K562 (cell line): ENCODE measurements around the gene ZBTB46. TPM values are rescaled to one million over a fixed set of nuclear protein-coding genes. Genes with fewer than 3 reads are reported as not detected.

ENCODE experiments used
- ATAC-seq: fragments of 200-7000 bp; cut with Tn5 transposase; 3 replicates; pipeline ENCODE4 v1.9.1; 2020; ENCODE audit warnings: moderate library complexity
- BruUV-seq: library from RNA; stranded (reverse); fragments of 400-500 nt; replicated peaks from 2 replicates; lab custom pipeline; 2021; lab: Mats Ljungman, UMichigan
- CTCF ChIA-PET: fragments of 300-600 bp; formaldehyde crosslinking; extraction: SDS; loops from one replicate; lab custom pipeline; 2021; ENCODE audit warnings: low intra/inter-chr PET ratio; lab: Yijun Ruan, JAX
- POLR2A ChIA-PET: fragments of 300-600, 350-650 bp; sonication (Branson Sonifier 250); formaldehyde crosslinking; extraction: SDS; loops from one replicate; lab custom pipeline; 2021; ENCODE audit warnings: antibody characterized with exemption, inconsistent platforms; lab: Yijun Ruan, JAX
- DNase-seq, 4 experiments: peaks; one replicate each; pipeline versions ENCODE4 v3.0.0 to v3.0.0-alpha.2; 2011 to 2018; ENCODE audit warnings: low spot score in 3 of 4, mixed read lengths in 3 of 4; ENCODE audit errors: extremely low read depth in 1 of 4
- FAIRE-seq: peaks from 2 replicates; lab custom pipeline; 2011; peaks lifted over from hg19 to GRCh38; lab: Jason Lieb, UNC
- H2AFZ ChIP-seq: 2 replicates; pipeline ENCODE4 v1.6.0; 2011; ENCODE audit warnings: low read depth, low read length, control low read depth, inconsistent platforms
- H3K27ac ChIP-seq: fragments of 200-600 bp; 3 replicates; pipeline ENCODE4 v1.8.0; 2011; ENCODE audit warnings: low read depth, mild to moderate bottlenecking, control low read depth, inconsistent platforms, low read length, moderate library complexity, mixed read lengths; ENCODE audit errors: extremely low read depth
- H3K27me3 ChIP-seq, 2 experiments: fragments of 300-600 bp in 1 of 2; 2 replicates in 1 of 2; 3 replicates in 1 of 2; pipeline versions ENCODE4 v1.6.0 to v1.8.0; 2011; ENCODE audit warnings: inconsistent platforms in 2 of 2, low read length in 2 of 2, mild to moderate bottlenecking in 1 of 2, mixed read lengths in 1 of 2, moderate library complexity in 1 of 2; ENCODE audit not compliant: control insufficient read depth in 2 of 2, insufficient read depth in 2 of 2
- H3K36me3 ChIP-seq: fragments of 300-600 bp; 3 replicates; pipeline ENCODE4 v1.8.0; 2011; ENCODE audit warnings: mild to moderate bottlenecking, low read length, inconsistent platforms; ENCODE audit not compliant: control insufficient read depth, insufficient read depth
- H3K4me1 ChIP-seq, 2 experiments: fragments of 200-600 bp in 1 of 2; replicated peaks in 1 of 2; 2 replicates in 1 of 2; 3 replicates in 1 of 2; pipeline versions ENCODE4 v1.5.1 to v1.8.0; 2011; ENCODE audit warnings: inconsistent platforms in 2 of 2, low read length in 2 of 2, mild to moderate bottlenecking in 1 of 2, mixed read lengths in 1 of 2, moderate library complexity in 1 of 2; ENCODE audit not compliant: control insufficient read depth in 2 of 2, insufficient read depth in 2 of 2
- H3K4me2 ChIP-seq: 2 replicates; pipeline ENCODE4 v1.6.1; 2011; ENCODE audit warnings: low read length, control low read depth, inconsistent platforms, mixed read lengths; ENCODE audit not compliant: insufficient read depth
- H3K4me3 ChIP-seq: fragments of 200-600 bp; sonication (generic), shearing (Covaris generic); 2 replicates; pipeline ENCODE4 v1.5.1; 2016; ENCODE audit warnings: control low read depth, inconsistent platforms
- H3K79me2 ChIP-seq: fragments of 200-600 bp; 3 replicates; pipeline ENCODE4 v1.8.0; 2011; ENCODE audit warnings: low read length, inconsistent platforms; ENCODE audit not compliant: control insufficient read depth, insufficient read depth
- H3K9ac ChIP-seq, 2 experiments: 2 replicates each; pipeline versions ENCODE4 v1.6.0 to v1.6.1; 2011; ENCODE audit warnings: low read depth in 2 of 2, low read length in 2 of 2, control low read depth in 1 of 2, inconsistent platforms in 1 of 2, mild to moderate bottlenecking in 1 of 2, mixed read lengths in 1 of 2; ENCODE audit not compliant: insufficient read depth in 1 of 2
- H3K9me1 ChIP-seq: one replicate; pipeline ENCODE4 v1.6.0; 2011; ENCODE audit warnings: inconsistent platforms, mild to moderate bottlenecking, low read length, moderate library complexity; ENCODE audit not compliant: control insufficient read depth, insufficient read depth
- H3K9me3 ChIP-seq: replicated peaks from 2 replicates; pipeline ENCODE4 v1.5.1; 2011; ENCODE audit warnings: low read depth, low read length, inconsistent platforms; ENCODE audit not compliant: control insufficient read depth, insufficient read depth
- H4K20me1 ChIP-seq: replicated peaks from 2 replicates; pipeline ENCODE4 v1.6.1; 2011; ENCODE audit warnings: low read length, inconsistent platforms, mixed read lengths; ENCODE audit not compliant: control insufficient read depth, insufficient read depth
- BCOR ChIP-seq: fragments of 450-650 bp; IDR thresholded peaks from 2 replicates; pipeline ENCODE4 v1.6.1; 2016
- CEBPB ChIP-seq: fragments of 450-650 bp; IDR thresholded peaks from 2 replicates; pipeline ENCODE4 v1.6.1; 2016; ENCODE audit warnings: missing genetic modification characterization, missing compliant biosample characterization
- ETV1 ChIP-seq: fragments of 450-650 bp; conservative IDR thresholded peaks from 2 replicates; pipeline ENCODE4 v1.6.1; 2016; ENCODE audit warnings: missing genetic modification characterization, control low read depth, low read depth, missing compliant biosample characterization
- FOXA1 ChIP-seq: fragments of 450-650 bp; IDR thresholded peaks from 2 replicates; pipeline ENCODE4 v1.6.1; 2016; ENCODE audit warnings: mild to moderate bottlenecking, borderline replicate concordance
- JUN ChIP-seq, 2 experiments: sonication (generic) in 1 of 2; formaldehyde crosslinking in 1 of 2; IDR thresholded peaks; 2 replicates each; pipeline versions ENCODE4 v1.6.1 to v1.8.0; 2012 to 2022; ENCODE audit warnings: borderline replicate concordance in 2 of 2, mild to moderate bottlenecking in 2 of 2, improper control_type of control experiment in 1 of 2, low read depth in 1 of 2, low read length in 1 of 2, missing genetic modification reagents in 1 of 2
- KLF16 ChIP-seq: IDR thresholded peaks from 2 replicates; pipeline ENCODE4 v1.6.1; 2016; ENCODE audit warnings: antibody characterized with exemption
- NR3C1 ChIP-seq: sonication (generic); formaldehyde crosslinking; IDR thresholded peaks from 2 replicates; pipeline ENCODE4 v1.8.1; 2022; ENCODE audit warnings: missing genetic modification reagents
- PHF21A ChIP-seq: fragments of 450-650 bp; IDR thresholded peaks from 2 replicates; pipeline ENCODE4 v1.6.1; 2017; ENCODE audit warnings: low read depth, borderline replicate concordance
- POLR2G ChIP-seq: fragments of 200-400 bp; formaldehyde crosslinking; IDR thresholded peaks from 2 replicates; pipeline ENCODE4 v1.6.1; 2017; ENCODE audit warnings: low read depth, mild to moderate bottlenecking, antibody characterized with exemption, low read length, moderate library complexity
- RCOR1 ChIP-seq, 2 experiments: IDR thresholded peaks; 2 replicates each; pipeline ENCODE4 v1.6.1; 2012; ENCODE audit warnings: low read depth in 2 of 2, low read length in 2 of 2, borderline replicate concordance in 1 of 2, improper control_type of control experiment in 1 of 2
- RFX7 ChIP-seq: fragments of 250-450 bp; sonication (Bioruptor Pico); IDR thresholded peaks from 2 replicates; pipeline ENCODE4 v1.5.1; 2021; ENCODE audit warnings: mild to moderate bottlenecking
- SMC3 ChIP-seq: conservative IDR thresholded peaks from 2 replicates; pipeline ENCODE4 v1.6.1; 2011; ENCODE audit warnings: low read depth, low read length, improper control_type of control experiment; ENCODE audit not compliant: insufficient read depth
- ZFP30 ChIP-seq: fragments of 250-450 bp; sonication (Bioruptor Pico); IDR thresholded peaks from 2 replicates; pipeline ENCODE4 v1.8.0; 2022; ENCODE audit warnings: moderate library complexity, mild to moderate bottlenecking, inconsistent platforms, borderline replicate concordance
- ZFX ChIP-seq: sonication (generic); formaldehyde crosslinking; IDR thresholded peaks from 2 replicates; pipeline ENCODE4 v1.8.0; 2022; ENCODE audit warnings: mild to moderate bottlenecking, missing genetic modification reagents, moderate library complexity
- ZNF12 ChIP-seq: sonication (generic); formaldehyde crosslinking; IDR thresholded peaks from 2 replicates; pipeline ENCODE4 v1.4.0; 2020; ENCODE audit warnings: mild to moderate bottlenecking, missing genetic modification reagents
- ZNF589 ChIP-seq: fragments of 200-800 bp; sonication (Bioruptor generic); IDR thresholded peaks from 2 replicates; pipeline ENCODE4 v1.6.1; 2016; ENCODE audit warnings: low read depth, missing genetic modification characterization, missing compliant biosample characterization
- WGBS: fragments of 100-300 bp; shearing (Covaris generic); methylation state at CpG from one replicate; pipeline ENCODE4 v1.1.6; 2016; ENCODE audit warnings: low coverage, mixed read lengths; ENCODE audit not compliant: insufficient coverage; ENCODE audit errors: missing lambda C conversion rate; 5-methylcytosine and 5-hydroxymethylcytosine counted together
- in situ Hi-C: fragments of 300-500 bp; cut with MboI; formaldehyde crosslinking; loops from 4 replicates; pipeline ENCODE4 v1.15.0; 2018; ENCODE audit warnings: inconsistent platforms, mixed read lengths
- intact Hi-C: fragments of 100-400 bp; cut with micrococcal nuclease; formaldehyde crosslinking; loops from 2 replicates; pipeline ENCODE4 v1.14.2; 2022
- polyA plus RNA-seq, 8 experiments: library from polyadenylated mRNA; depleted of rRNA in 4 of 8; stranded (reverse) in 5 of 8; unstranded in 3 of 8; fragments of >200 nt; fragmentation: Nextera tagmentation in 2 of 8; fragmentation: Illumina TruSeq in 1 of 8; extraction: Ambion mirVana in 2 of 8; extraction: Trizol in 1 of 8; gene quantifications; 2 replicates each; pipeline versions ENCODE4 v1.2.1 to v1.2.3, GENCODE V29; 2011 to 2014; ENCODE audit warnings: inconsistent platforms in 1 of 8, missing spikeins in 1 of 8
- total RNA-seq, 7 experiments: library from RNA; depleted of rRNA in 6 of 7; stranded (reverse); fragments of >200 nt in 6 of 7; fragmentation: Illumina TruSeq in 2 of 7; extraction: Trizol in 2 of 7; gene quantifications; 2 replicates each; pipeline versions ENCODE4 v1.2.1 to v1.2.3, GENCODE V29; 2011 to 2021; ENCODE audit warnings: low replicate concordance in 1 of 7
- TF ChIP-seq, protein P1 (sequence below): sonication (generic); formaldehyde crosslinking; IDR thresholded peaks from 2 replicates; pipeline ENCODE4 v1.8.0; 2022; ENCODE audit warnings: missing genetic modification reagents, mild to moderate bottlenecking, moderate library complexity, borderline replicate concordance
- TF ChIP-seq, protein P2 (sequence below): fragments of 450-650 bp; IDR thresholded peaks from 2 replicates; pipeline ENCODE4 v1.6.1; 2016
- TF ChIP-seq, protein P3 (sequence below): sonication (generic); formaldehyde crosslinking; IDR thresholded peaks from 2 replicates; pipeline ENCODE4 v1.8.0; 2022; ENCODE audit warnings: mild to moderate bottlenecking, missing genetic modification reagents

Gene ZBTB46
- total and polyA plus RNA-seq, 9 of the 15 experiments (the other 6 are each of a cell fraction or from before 2014, with no cell fraction given) = 0.29 to 4.1 (median 1.1) TPM

DNA sequence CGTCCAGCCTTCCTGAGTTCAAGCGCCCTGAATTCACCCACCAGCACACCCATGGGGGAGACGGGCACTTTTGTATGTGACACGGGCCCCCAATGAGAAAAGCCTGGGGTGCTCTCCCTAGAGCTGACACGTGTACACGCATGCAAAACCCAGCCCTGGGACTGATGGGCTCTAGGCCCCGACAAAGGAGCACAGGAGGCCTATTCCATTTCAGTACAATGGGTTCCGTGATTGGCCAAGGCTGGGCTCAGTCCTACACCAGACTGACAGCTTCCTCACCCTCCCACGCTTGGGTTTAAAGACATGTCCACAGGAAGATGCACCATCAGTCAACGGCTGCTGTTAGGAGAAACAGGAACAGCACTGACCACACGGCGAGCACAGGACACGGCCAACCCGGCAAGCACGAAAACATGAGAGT, 8.8 kb downstream of the ZBTB46 start:
- peaks cover 0 to 18% of the 10 kb centered on the region in 2 experiments; a peak in 3 of 5 replicates for H3K27me3 ChIP-seq
- no peaks in the 10 kb centered on the region for H3K9me3 ChIP-seq
- H3K4me2 ChIP-seq = peak overlapping the region; percentile 7; the same call in 1 of the 2 replicates
- peak overlapping the region; percentile 34; the same call in 1 of the 3 replicates for H3K27ac ChIP-seq
- ChIA-PET POLR2A (interaction anchor here (0.8 to 1.1 kb wide), 2 partner anchors 33 to 36 kb away, joined by 3 to 4 read pairs; no protein-coding TSS in a partner anchor), CTCF (interaction anchor here (1.1 kb wide), 1 partner anchor 42 kb away, joined by 3 read pairs; the partner anchor contains the start of gene TPD52L2)
- H3K36me3 ChIP-seq = no peaks in the 10 kb centered on the region
- 18% methylated on average over 15 of the region's 15 CpGs for WGBS
- no peaks in the 10 kb centered on the region for H3K9me1 ChIP-seq
- no peaks in the 10 kb centered on the region for H4K20me1 ChIP-seq
- peak overlapping the region; percentile 67 for H2AFZ ChIP-seq
- intact Hi-C loops (no loop called here), in situ Hi-C loops (no loop called here)
- DNase-seq (peak; percentile 59 to 75 (median 68)), FAIRE-seq (peak; percentile 85), ATAC-seq (peak; percentile 81)
- no TSS peak for BruUV-seq
- H3K79me2 ChIP-seq = no peaks in the 10 kb centered on the region
- peaks cover 15 to 30% of the 10 kb centered on the region in 2 experiments for H3K4me1 ChIP-seq
- no peak overlapping the region for H3K4me3 ChIP-seq
- H3K9ac ChIP-seq = peak overlapping the region; percentile 2 to 47; a peak in 3 of 4 replicates
- peak; percentile 21; the same call in 1 of the 2 replicates for TF ChIP-seq ZFX (CRISPR knock-in tag)
- no peak; the same call in 1 of the 2 replicates for TF ChIP-seq BCOR
- TF ChIP-seq, protein P1, sequence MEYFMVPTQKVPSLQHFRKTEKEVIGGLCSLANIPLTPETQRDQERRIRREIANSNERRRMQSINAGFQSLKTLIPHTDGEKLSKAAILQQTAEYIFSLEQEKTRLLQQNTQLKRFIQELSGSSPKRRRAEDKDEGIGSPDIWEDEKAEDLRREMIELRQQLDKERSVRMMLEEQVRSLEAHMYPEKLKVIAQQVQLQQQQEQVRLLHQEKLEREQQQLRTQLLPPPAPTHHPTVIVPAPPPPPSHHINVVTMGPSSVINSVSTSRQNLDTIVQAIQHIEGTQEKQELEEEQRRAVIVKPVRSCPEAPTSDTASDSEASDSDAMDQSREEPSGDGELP (CRISPR knock-in tag) = peak; percentile 22; the same call in 1 of the 2 replicates
- TF ChIP-seq PHF21A = no peak
- peak in 1 of 2 experiments; percentile 44; a peak in 1 of 4 replicates for TF ChIP-seq RCOR1 (IDR thresholded peaks at IDR 0.05; ENCODE audit: borderline replicate concordance in 1 of 2, low read depth in 2 of 2, low read length in 2 of 2)
- TF ChIP-seq ETV1 (tag) = peak; percentile 35; the same call in 1 of the 2 replicates
- TF ChIP-seq, protein P2, sequence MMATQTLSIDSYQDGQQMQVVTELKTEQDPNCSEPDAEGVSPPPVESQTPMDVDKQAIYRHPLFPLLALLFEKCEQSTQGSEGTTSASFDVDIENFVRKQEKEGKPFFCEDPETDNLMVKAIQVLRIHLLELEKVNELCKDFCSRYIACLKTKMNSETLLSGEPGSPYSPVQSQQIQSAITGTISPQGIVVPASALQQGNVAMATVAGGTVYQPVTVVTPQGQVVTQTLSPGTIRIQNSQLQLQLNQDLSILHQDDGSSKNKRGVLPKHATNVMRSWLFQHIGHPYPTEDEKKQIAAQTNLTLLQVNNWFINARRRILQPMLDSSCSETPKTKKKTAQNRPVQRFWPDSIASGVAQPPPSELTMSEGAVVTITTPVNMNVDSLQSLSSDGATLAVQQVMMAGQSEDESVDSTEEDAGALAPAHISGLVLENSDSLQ = peak; percentile 96
- no peak for TF ChIP-seq RFX7
- no peak for TF ChIP-seq ZFP30 (CRISPR knock-in tag)
- no peak for TF ChIP-seq JUN (IDR thresholded peaks at IDR 0.05; ENCODE audit: borderline replicate concordance, low read depth, low read length)
- TF ChIP-seq JUN (CRISPR knock-in tag; IDR thresholded peaks at IDR 0.05; ENCODE audit: borderline replicate concordance) = no peak
- 0 out of 2 replicates have a peak, but pooled peaks have one; percentile 25 for TF ChIP-seq POLR2G
- TF ChIP-seq, protein P3, sequence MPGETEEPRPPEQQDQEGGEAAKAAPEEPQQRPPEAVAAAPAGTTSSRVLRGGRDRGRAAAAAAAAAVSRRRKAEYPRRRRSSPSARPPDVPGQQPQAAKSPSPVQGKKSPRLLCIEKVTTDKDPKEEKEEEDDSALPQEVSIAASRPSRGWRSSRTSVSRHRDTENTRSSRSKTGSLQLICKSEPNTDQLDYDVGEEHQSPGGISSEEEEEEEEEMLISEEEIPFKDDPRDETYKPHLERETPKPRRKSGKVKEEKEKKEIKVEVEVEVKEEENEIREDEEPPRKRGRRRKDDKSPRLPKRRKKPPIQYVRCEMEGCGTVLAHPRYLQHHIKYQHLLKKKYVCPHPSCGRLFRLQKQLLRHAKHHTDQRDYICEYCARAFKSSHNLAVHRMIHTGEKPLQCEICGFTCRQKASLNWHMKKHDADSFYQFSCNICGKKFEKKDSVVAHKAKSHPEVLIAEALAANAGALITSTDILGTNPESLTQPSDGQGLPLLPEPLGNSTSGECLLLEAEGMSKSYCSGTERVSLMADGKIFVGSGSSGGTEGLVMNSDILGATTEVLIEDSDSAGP (CRISPR knock-in tag) = peak; percentile 82
- TF ChIP-seq CEBPB (tag) = no peak
- no peak for TF ChIP-seq NR3C1
- no peak for TF ChIP-seq SMC3
- 0 out of 2 replicates have a peak, but pooled peaks have one; percentile 27 for TF ChIP-seq ZNF589 (CRISPR knock-in tag)
- TF ChIP-seq ZNF12 (CRISPR knock-in tag) = 0 out of 2 replicates have a peak, but pooled peaks have one; percentile 47
- peak; percentile 63; the same call in 1 of the 2 replicates for TF ChIP-seq KLF16
- no peak for TF ChIP-seq FOXA1
